HEK293 (cell line): ENCODE data around the gene DCT.

ENCODE experiments used
- CTCF ChIP-seq: fragments of 450-650 bp; formaldehyde crosslinking; IDR thresholded peaks from 2 replicates; pipeline ENCODE4 v1.5.1; 2016; ENCODE audit warnings: missing biosample characterization, missing genetic modification characterization
- ELK4 ChIP-seq: IDR thresholded peaks from 2 replicates; pipeline ENCODE4 v1.6.1; 2011; ENCODE audit warnings: mild to moderate bottlenecking, low read depth, low read length, borderline replicate concordance
- KLF8 ChIP-seq: fragments of 450-650 bp; formaldehyde crosslinking; IDR thresholded peaks from 2 replicates; pipeline ENCODE4 v1.5.1; 2016; ENCODE audit warnings: missing biosample characterization, missing genetic modification characterization
- MYNN ChIP-seq: fragments of 450-650 bp; formaldehyde crosslinking; IDR thresholded peaks from 2 replicates; pipeline ENCODE4 v1.5.1; 2016; ENCODE audit warnings: missing biosample characterization, missing genetic modification characterization, borderline replicate concordance
- SP3 ChIP-seq: fragments of 450-650 bp; formaldehyde crosslinking; IDR thresholded peaks from 2 replicates; pipeline ENCODE4 v1.5.1; 2016; ENCODE audit warnings: missing biosample characterization, missing genetic modification characterization
- TSHZ1 ChIP-seq: fragments of 450-650 bp; formaldehyde crosslinking; IDR thresholded peaks from 2 replicates; pipeline ENCODE4 v1.5.1; 2016; ENCODE audit warnings: missing biosample characterization, missing genetic modification characterization, borderline replicate concordance
- ZNF16 ChIP-seq: fragments of 450-650 bp; formaldehyde crosslinking; IDR thresholded peaks from 2 replicates; pipeline ENCODE4 v1.5.1; 2016; ENCODE audit warnings: low read depth, missing biosample characterization, missing genetic modification characterization
- ZNF837 ChIP-seq: fragments of 450-650 bp; formaldehyde crosslinking; IDR thresholded peaks from 2 replicates; pipeline ENCODE4 v1.5.1; 2016; ENCODE audit warnings: missing biosample characterization, missing genetic modification characterization

GRCh38 chr13:94416454-94417080 lies 62.9 kb downstream of the DCT start:
- TF ChIP-seq MYNN (tag by site-specific recombination) (no peak), CTCF (tag by site-specific recombination) (no peak), TSHZ1 (tag by site-specific recombination) (no peak), ELK4 (no peak), KLF8 (no peak), ZNF837 (tag by site-specific recombination) (no peak), ZNF16 (tag by site-specific recombination) (no peak), SP3 (tag by site-specific recombination) (no peak)
